OCI-LY7 (cell line): ENCODE measurements around the gene MTNR1B.

Source experiments
- CTCF ChIP-seq: fragments of 200-600 bp; sonication (generic); conservative IDR thresholded peaks from 2 replicates; pipeline ENCODE4 v1.5.1; 2014; ENCODE audit warnings: mild to moderate bottlenecking, antibody characterized with exemption, low read length, moderate library complexity, mixed read lengths
- EZH2phosphoT487 ChIP-seq: fragments of 200-600 bp; sonication (generic); IDR thresholded peaks from 2 replicates; pipeline ENCODE4 v1.6.1; 2018; ENCODE audit warnings: low read depth, borderline replicate concordance, mild to moderate bottlenecking, mixed run types, antibody characterized with exemption, low read length, moderate library complexity, mixed read lengths

- TF ChIP-seq CTCF (no peak), EZH2phosphoT487 (no peak)
These were observed 2.8 kb downstream of the MTNR1B start for GRCh38 chr11:92972248-92972647.
